Globus pallidus (tissue), 1 donor: ENCODE data around the gene HSD3B7.

Source experiments
- DNase-seq: peaks from one replicate; pipeline ENCODE4 v3.0.0-alpha.2; 2015; ENCODE audit warnings: low spot score

HSD3B7 gene

GRCh38 chr16:31023627-31024226, 38.7 kb downstream of the HSD3B7 start:
- DNase-seq = no peak

DNA sequence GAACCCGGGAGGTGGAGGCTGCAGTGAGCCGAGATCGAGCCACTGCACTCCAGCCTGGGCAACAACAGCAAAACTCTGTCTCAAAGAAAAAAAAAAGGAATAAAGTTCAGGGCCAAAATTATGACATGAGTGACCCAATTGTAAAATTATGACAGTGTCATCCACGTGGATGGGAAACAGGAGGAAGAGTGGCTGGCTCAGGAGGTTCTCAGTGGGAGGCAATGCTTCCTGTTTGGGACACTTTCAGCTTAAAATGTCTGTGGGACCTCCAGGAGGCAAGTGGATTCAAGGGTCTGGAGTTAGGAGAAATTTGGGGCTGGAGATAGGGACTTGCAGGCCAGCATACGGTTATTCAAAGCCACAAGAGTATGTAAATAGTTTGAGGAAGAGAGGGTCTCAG, 40.3 kb downstream of the HSD3B7 start:
- no peak for DNase-seq

- no peak for DNase-seq
These were observed 44.3 kb downstream of the HSD3B7 start for GRCh38 chr16:31029272-31029671.

DNA sequence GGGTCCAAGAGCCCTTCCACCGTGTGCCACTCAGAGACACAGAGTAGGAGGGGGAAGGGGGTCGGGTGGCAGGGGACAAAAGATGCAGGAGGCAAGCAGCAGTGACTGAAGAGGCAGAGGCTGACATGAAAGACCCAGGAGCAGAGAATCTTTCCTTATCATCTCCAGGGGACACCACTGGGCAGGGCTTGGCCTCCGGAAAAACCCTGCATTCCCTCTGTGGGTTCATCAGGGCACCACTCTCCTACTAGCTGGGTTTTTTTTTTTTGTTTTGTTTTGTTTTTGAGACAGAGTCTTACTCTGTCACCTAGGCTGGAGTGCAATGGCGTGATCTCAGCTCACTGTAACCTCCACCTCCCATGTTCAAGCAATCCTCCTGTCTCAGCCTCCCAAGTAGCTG, 46.3 kb downstream of the HSD3B7 start:
- DNase-seq = no peak

DNA sequence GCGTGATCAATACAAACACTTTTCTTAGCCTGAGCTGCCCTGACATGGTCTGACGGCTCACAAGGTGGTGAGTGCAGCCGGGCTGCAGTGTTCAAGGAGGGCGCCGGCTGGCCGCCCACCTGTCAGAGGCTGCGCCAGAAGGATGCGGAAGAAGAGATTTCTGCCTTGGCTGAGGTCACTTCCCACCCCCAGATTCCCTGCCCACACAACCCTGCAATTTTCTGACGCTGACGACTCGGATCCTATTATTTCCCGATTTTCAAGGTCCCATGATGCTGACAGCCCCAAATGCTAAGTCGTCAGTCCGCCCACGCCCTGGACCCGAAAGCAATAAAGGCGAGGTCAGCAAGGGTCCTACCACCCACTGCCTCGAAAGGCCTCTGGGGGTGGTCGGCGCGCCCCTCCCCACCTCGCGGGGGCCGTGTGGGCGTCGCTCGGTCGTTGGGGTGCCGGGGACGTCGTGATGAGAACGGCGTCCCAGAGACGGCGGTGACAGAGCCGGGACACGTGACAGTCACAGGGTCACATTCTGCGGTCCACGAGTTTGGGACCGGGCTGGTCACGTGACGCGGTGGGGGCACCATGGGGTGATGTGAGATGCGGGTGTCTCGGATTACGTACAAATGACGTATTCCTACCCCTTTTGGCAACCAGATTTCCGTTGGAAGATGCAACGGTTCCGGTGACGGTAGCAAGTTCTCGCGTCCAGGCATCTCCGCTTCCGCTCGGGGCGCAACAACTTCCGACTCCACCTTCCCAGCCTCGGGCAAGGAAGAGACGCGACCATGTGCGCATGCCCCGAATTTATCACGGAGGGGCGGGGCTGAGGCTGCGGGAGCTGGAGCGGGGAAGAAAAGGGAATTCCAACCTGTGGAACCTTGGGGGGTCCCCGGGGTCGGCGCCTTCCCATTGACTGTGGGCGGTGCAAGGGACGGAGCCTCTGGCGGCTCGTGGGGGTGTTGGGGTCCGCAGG, 48.0 kb downstream of the HSD3B7 start, which contains the start of gene STX4:
TSS of gene STX4 (plus strand) at position 823 of the 973 bp plus-strand sequence. CDS start 248 bp downstream, outside the sequence.
- peak; percentile 99 for DNase-seq

DNA sequence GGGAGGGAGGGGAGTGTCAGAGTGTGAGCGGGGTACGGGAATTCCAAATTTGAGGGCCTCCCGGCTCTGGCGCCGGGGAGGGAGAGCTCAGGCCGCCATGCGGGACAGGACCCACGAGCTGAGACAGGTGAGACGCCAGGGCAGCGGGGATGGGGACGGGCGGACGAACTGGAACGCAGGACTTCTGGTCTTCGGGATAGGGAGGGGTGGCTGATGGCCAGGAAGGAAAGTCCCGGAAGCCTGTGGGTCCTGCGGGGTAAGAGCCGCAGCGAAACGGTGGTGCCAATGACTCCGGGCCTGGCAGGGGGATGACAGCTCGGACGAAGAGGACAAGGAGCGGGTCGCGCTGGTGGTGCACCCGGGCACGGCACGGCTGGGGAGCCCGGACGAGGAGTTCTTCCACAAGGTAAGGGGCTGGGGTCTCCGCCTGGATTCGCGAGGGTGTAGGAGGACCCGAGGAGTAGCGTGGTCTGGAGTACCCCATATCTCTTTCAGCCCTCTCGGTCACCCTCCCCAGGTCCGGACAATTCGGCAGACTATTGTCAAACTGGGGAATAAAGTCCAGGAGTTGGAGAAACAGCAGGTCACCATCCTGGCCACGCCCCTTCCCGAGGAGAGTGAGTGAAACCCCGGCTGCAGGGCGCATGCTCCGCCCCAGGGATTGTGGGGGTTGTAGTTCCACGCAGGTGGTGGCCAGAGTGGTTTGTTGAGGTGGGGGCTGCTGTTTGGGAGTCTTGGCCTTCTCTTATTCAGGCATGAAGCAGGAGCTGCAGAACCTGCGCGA, 48.9 kb downstream of the HSD3B7 start:
- DNase-seq = peak; percentile 93

DNA sequence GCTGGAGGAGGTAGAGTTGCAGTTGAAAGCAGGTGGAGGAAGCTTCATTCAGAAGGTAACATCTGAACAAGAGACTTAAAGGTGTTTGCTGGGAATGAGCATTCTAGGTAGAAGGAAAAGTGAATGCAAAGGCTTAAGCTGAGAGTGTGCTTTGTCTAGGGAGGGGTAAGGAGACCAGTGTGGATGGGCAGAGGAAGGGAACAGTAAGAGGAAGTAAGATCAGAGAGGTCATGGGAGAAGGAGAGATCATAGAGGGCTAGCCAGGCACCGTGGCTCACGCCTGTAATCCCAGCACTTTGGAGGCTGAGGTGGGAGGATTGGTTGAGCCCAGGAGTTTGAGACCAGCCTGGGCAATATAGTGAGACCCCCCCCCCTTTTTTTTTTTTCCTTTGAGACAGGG, 51.7 kb downstream of the HSD3B7 start:
- DNase-seq = no peak
